ENCODE measurements around the gene SKIC2. TPM values are rescaled to one million over a fixed set of nuclear protein-coding genes. Genes with fewer than 3 reads are reported as not detected.
A peak's percentile ranks its signal among the peaks of the same experiment; 100 is the strongest.

Gene SKIC2
- total and polyA plus RNA-seq, 2 of the 4 experiments (the other 2 are of a cell fraction): 30.6 to 46.0 TPM

GRCh38 chr6:31919624-31920303, 39.2 kb upstream of the SKIC2 start:
- Histone ChIP-seq H3K9ac (ENCODE audit: low read depth, low read length) (no peak overlapping the region), H3K36me3 (ENCODE audit: control insufficient read depth, insufficient read depth, low read length) (no peaks in the 10 kb centered on the region), H4K20me1 (ENCODE audit: insufficient read depth, low read length) (no peaks in the 10 kb centered on the region), H2BK15ac (ENCODE audit: low read depth, low read length) (no peak overlapping the region), H4K5ac (ENCODE audit: low read depth, low read length) (no peak overlapping the region), H3K27ac (ENCODE audit: insufficient read depth, low read length) (no peak overlapping the region), H3K4me3 (ENCODE audit: insufficient read depth, low read depth, low read length) (no peak overlapping the region), H3K4me2 (ENCODE audit: low read depth, low read length) (no peak overlapping the region), H2AK5ac (ENCODE audit: low read depth, low read length) (peak overlapping the region; percentile 46; the same call in 1 of the 2 replicates), H3K23ac (ENCODE audit: low read depth, low read length) (no peak overlapping the region; the same call in 1 of the 2 replicates), H3K27me3 (ENCODE audit: control insufficient read depth, insufficient read depth, low read length) (0 out of 2 replicates have a peak, but pooled peaks cover 2% of the 10 kb centered on the region), H3K56ac (ENCODE audit: extremely low read depth, insufficient read depth, low read length) (no peak overlapping the region), H2AK9ac (replicated peaks; ENCODE audit: low read depth, low read length, poor library complexity) (no peak overlapping the region), H2BK20ac (ENCODE audit: low read depth, low read length) (no peak overlapping the region), H3K4ac (ENCODE audit: low read depth, low read length) (no peak overlapping the region), H2BK5ac (ENCODE audit: low read depth, low read length, poor library complexity, severe bottlenecking) (no peak overlapping the region), H3K14ac (replicated peaks; ENCODE audit: low read depth, low read length) (no peak overlapping the region), H3K4me1 (ENCODE audit: control insufficient read depth, insufficient read depth, low read length) (peaks cover 5% of the 10 kb centered on the region; the same call in 1 of the 2 replicates), H4K8ac (ENCODE audit: low read depth in 2 of 2, low read length in 2 of 2) (no peak overlapping the region), H2AFZ (replicated peaks; ENCODE audit: low read length, poor library complexity) (no peak overlapping the region), H3K18ac (ENCODE audit: low read depth, low read length) (no peak overlapping the region), H3K9me1 (ENCODE audit: insufficient read depth, low read length) (no peaks in the 10 kb centered on the region), H2BK120ac (ENCODE audit: low read depth, low read length) (no peak overlapping the region), H3K79me1 (ENCODE audit: low read depth in 1 of 2, low read length in 2 of 2) (no peaks in the 10 kb centered on the region), H4K91ac (ENCODE audit: insufficient read depth, low read depth, low read length) (no peak overlapping the region), H3K9me3 (ENCODE audit: control insufficient read depth, insufficient read depth, low read length) (no peaks in the 10 kb centered on the region)
- DNase-seq (no peak), ATAC-seq (ENCODE audit: low read depth) (no peak)
- in situ Hi-C loops (cut with MboI; ENCODE audit: low sequenced_read_pairs) (no loop called here), dilution Hi-C loops (cut with HindIII; ENCODE audit: low sequenced_read_pairs, unreplicated experiment) (no loop called here), intact Hi-C loops (cut with micrococcal nuclease) (no loop called here)
- ChIA-PET CTCF (no interaction called here), POLR2A (ENCODE audit: unreplicated experiment) (no interaction called here)
- WGBS, 2 experiments (ENCODE audit: extremely low coverage in 2 of 2, insufficient read length in 1 of 2): 67% methylated on average over 1 of the region's 6 CpGs; no CpG with 5 or more reads in 1 of the 2 experiments
- no TSS peak for BruUV-seq (replicated peaks)
- no peak for TF ChIP-seq CHD1 (IDR thresholded peaks at IDR 0.05; ENCODE audit: low read depth, low read length)
- TF ChIP-seq CTCF (conservative IDR thresholded peaks at IDR 0.05; ENCODE audit: low read depth, low read length): no peak
- TF ChIP-seq USF2 (IDR thresholded peaks at IDR 0.05; ENCODE audit: low read depth, low read length): no peak
- TF ChIP-seq SMC3 (IDR thresholded peaks at IDR 0.05; ENCODE audit: low read depth, low read length): no peak
- TF ChIP-seq BHLHE40 (IDR thresholded peaks at IDR 0.05; ENCODE audit: low read depth, low read length): no peak
- TF ChIP-seq RAD21 (IDR thresholded peaks at IDR 0.05; ENCODE audit: low read length): no peak
- no peak for TF ChIP-seq ELK1 (IDR thresholded peaks at IDR 0.05; ENCODE audit: borderline replicate concordance, low read depth, low read length)
- TF ChIP-seq RCOR1 (IDR thresholded peaks at IDR 0.05; ENCODE audit: insufficient replicate concordance, low read length): no peak
- TF ChIP-seq MAFK (IDR thresholded peaks at IDR 0.05; ENCODE audit: low read depth, low read length): no peak
- no peak for TF ChIP-seq CEBPB (IDR thresholded peaks at IDR 0.05; ENCODE audit: low read depth, low read length)
- TF ChIP-seq POLR2A (IDR thresholded peaks at IDR 0.05; ENCODE audit: low read depth, low read length): no peak
- no peak for TF ChIP-seq FOS (IDR thresholded peaks at IDR 0.05; ENCODE audit: low read depth, low read length)
- TF ChIP-seq MXI1 (IDR thresholded peaks at IDR 0.05; ENCODE audit: borderline replicate concordance, low read depth, low read length): no peak
- TF ChIP-seq RFX5 (IDR thresholded peaks at IDR 0.05; ENCODE audit: low read depth, low read length): no peak
- no peak for TF ChIP-seq NFE2L2 (IDR thresholded peaks at IDR 0.05; ENCODE audit: low read depth, low read length)
- no peak for TF ChIP-seq MAZ (IDR thresholded peaks at IDR 0.05; ENCODE audit: borderline replicate concordance, low read depth, low read length)
